Effector CD4-positive, alpha-beta T cell (primary cell): Measurements from ENCODE around the gene CEP68.

Source experiments
- DNase-seq: peaks from one replicate; pipeline ENCODE4 v3.0.0-alpha.2; 2020

Gene CEP68

DNA sequence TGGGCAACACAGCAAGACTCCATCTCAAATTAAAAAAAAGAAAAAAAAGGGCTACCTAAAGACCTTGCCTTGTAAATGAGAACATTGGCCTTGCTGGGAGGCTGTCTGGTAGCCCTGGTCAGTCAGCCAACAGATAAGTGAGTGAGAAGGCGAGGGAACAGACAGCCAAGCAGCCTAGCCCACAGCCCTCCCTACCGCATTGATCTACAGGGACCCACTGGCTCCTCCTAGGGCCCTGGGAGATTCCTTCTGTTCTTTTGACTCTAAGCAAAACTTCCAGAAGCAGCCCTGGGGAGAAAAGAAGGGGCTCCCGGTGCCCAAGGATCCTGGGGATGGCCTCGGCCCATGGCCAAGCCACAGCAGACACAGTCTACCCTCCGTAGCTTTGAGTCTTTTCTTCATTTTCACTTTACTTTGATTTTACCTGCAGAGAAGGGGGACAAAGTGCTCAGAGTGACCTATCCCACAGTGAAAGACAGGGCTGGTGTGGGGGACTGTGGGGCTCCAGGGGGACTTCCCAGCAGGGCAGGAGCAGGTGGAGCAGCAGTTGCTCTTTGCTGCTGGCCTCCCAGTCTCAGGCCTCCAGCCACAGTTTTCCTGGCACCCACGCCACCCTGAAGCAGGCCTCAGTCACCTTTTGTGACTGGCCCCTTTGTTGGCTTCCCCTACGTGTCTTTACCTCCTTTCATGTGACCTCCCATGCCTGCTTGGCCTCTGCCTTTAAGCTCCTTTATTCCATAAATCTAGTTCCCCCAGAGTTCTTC, 5.1 kb downstream of the CEP68 start:
- DNase-seq = no peak

DNA sequence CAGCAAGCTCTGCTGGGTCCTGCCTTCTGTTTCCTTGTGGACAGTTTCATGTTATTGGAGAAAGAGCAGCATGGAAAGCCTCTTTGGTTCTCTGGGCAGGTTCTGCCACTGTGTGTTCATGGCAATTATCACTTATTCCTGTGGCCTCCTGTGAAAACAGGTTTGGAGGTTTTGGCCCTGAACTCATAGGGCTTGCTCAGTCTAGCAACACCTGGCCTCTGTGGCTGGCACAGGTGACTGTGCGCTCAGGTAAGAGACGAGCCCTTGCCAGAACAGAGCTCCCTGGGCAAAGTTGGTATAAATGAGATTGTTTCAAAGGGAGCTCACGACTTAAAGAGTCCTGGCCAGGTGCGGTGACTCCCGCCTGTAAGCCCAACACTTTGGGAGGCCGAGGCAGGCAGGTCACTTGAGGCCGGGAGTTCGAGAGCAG, 5.7 kb downstream of the CEP68 start:
- no peak for DNase-seq

DNA sequence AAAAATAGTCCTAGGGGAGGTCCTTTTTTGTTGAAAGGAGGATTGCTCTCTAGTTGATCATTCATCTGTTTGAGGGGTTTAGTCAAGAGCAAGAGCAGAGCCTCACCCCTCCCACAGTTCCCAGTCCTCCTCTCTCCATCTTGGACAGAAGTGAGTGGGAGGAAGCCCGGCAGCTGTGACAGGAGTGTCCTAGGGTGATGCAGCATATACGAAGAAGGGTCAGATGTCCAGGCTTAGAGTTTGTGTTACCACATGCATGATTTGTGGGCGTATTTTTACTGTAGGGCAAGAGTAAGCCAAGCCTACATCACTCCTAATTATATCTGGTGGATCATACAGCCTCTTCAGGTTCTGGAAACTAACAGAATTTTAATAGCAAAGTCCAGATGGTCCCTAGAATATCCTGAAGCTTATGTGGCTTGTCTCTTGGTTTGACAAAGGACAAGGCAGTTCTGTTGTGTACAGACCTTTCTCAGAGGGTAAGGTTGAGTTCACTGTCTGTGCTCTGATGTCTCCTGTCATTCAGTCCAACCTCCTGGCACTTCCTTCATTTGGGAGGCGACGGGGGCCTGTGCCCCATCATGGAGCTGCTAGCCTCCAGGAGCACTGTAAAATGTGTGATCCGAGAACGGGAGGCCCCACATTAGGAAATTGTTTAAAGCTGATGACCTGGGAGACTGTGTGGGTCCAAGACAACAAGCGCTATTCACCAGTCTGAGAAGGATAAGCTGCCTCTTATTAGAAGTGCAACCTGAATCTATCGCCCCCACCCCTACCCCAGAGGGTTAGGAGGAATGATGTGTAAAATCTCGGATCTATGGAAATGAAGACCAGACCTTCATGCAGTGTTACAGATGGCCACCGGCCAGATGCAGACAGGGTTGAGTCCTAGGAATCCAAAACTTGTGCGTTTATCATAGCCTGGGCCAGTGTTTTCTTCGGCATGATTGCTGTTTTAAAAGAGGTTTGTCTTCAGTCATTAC, 6.9 kb downstream of the CEP68 start:
- no peak for DNase-seq

DNA sequence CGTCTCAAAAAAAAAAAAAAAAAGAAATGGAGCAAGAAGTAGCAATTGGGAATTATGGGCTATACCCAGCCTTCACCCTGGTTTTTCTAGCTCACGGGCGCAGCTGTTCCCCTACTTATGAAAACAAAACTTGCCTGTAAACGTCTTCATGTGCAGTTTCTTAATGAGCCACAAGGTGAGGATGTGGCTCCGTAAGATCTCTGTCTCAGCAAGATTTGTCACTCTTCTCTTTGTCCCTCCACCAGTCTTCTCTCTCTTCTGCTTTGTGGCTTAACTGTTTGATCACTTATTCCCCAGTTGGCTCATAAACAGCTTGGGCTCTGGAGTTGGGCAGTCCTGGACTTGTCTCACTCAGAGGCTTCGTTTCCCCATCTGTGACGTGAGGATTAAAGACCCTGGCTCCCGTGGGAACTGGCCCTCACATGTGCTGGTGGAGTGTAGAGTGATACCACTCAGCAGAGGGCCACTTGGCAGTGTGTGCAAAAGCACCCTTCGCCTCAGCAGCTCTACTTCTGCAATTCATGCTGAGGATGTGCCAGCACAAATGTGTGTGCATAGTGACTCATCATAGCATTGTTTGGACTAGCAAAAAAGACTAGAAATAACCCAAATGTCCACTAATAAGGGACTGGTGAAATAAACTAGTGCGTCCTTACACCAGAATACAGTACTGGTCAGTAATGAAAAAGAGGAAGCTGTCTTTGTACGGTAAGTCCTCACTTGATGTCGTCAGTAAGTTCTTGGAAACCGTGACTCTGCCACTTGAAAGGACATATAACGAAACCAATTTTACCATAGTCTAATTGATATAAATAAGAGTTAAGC, 8.7 kb downstream of the CEP68 start:
- DNase-seq = no peak

DNA sequence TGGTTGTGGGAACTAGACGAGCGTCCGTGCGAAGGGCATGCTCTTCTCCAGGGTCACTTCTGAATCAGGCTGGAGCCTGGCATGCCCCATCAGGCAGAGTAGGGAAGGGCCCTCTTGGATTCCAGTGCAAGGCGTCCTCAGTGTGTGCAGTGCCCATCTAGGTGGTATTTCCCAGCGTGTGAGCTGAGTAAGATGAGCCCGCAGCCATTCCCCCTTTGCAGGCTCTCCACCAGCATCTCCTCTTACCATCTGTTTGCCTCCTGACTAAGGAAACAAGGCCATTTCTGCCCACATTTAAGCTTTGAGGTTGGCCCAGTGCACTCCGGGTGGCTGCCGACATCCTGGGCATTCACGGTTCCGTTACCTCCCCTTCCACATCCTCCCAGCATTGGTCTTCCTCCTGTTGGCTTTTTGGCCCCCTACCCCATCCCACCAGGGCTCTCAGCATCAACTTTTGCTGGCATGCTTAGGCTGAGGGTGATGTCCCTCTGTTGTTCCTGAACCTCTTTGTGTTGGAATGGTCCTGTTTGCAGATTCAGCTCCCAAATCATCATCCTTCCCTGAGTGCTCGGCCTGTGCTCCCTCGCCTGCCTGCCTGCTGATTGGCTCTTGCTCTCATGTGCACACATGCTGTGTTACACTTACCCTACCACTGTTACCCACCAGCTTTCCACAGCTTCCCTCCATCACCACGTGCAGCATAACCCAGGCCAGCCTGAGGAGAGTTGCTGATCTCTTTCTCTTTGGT, 11.8 kb downstream of the CEP68 start:
- DNase-seq = no peak

DNA sequence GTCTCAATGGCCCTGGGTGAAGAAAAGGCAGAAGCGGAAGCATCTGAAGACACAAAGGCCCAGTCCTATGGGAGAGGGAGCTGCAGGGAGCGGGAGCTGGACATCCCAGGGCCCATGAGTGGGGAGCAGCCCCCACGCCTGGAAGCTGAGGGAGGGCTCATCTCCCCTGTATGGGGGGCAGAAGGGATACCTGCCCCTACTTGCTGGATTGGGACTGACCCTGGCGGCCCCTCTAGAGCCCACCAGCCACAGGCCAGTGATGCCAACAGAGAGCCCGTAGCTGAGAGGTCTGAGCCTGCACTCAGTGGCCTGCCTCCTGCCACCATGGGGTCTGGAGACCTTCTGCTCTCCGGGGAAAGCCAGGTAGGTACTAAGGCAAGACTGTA, 13.2 kb downstream of the CEP68 start:
- DNase-seq = no peak

DNA sequence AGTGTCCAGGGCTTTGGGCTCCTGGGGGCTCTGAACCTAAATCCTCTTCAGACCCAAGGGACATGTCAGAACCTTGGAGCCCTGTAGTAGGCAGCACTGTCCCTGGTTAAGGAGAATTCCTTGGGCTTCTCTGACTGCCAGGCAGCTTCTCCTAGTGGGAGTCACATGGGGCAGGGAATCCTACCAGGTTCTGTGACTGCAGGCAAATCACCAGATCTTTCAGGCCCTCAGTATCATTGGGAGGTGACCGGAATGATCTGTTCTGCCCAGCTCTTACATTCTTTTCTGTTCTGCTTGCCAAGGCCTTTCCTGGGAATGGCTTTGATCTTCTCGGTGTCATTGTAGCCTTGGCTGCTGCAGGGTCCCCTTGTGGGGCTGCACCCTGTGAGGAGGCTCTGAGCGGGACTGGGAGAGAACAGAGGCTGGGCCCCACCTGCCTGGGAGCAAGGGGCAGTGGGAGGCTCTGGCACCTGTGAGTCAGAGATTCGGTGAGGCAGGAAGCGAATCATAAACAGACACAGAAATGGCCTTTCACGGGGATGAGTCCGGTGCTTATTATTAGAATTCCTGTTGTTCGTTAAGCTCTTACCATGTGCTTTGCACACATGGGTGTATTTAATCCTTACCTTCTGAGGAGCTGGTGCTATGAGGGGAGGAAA, 14.1 kb downstream of the CEP68 start:
- no peak for DNase-seq

DNA sequence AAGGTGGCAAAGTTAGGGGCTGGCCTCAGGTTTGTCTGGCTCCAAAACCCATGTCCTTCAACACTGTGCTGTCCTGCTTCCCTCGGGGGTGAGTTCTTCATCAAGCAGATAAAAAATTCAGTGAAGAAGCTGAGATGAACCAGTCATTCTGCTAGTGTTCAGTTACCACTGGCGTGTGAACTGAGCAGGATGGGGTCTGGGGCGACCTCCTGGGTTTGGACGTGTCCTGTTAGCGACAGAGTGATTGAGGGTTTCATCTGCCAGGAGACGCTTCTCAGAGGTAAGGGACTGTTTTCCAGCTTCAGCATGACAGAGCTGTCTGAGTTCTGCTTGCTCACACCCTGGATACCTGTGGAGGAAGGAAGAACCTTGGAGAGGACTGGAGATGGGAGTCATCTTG, 14.6 kb downstream of the CEP68 start:
- no peak for DNase-seq

DNA sequence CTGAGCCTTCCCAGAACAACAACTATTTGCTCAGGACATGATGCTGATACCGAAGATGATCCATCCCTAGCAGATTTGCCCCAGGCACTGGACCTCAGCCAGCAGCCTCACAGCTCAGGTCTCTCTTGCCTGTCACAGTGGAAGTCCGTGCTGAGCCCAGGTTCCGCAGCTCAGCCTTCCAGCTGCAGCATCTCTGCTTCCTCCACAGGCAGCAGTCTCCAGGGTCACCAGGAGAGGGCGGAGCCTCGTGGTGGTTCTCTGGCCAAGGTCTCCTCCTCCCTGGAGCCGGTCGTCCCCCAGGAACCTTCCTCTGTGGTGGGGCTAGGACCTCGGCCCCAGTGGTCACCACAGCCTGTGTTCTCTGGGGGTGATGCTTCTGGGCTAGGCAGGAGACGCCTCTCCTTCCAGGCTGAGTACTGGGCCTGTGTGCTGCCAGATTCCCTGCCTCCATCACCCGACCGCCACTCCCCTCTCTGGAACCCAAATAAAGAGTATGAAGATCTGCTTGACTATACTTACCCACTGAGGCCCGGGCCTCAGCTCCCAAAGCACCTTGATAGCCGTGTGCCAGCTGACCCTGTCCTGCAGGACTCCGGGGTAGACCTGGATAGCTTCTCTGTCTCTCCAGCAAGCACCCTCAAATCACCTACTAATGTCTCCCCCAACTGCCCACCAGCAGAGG, 15.4 kb downstream of the CEP68 start:
- DNase-seq = no peak

DNA sequence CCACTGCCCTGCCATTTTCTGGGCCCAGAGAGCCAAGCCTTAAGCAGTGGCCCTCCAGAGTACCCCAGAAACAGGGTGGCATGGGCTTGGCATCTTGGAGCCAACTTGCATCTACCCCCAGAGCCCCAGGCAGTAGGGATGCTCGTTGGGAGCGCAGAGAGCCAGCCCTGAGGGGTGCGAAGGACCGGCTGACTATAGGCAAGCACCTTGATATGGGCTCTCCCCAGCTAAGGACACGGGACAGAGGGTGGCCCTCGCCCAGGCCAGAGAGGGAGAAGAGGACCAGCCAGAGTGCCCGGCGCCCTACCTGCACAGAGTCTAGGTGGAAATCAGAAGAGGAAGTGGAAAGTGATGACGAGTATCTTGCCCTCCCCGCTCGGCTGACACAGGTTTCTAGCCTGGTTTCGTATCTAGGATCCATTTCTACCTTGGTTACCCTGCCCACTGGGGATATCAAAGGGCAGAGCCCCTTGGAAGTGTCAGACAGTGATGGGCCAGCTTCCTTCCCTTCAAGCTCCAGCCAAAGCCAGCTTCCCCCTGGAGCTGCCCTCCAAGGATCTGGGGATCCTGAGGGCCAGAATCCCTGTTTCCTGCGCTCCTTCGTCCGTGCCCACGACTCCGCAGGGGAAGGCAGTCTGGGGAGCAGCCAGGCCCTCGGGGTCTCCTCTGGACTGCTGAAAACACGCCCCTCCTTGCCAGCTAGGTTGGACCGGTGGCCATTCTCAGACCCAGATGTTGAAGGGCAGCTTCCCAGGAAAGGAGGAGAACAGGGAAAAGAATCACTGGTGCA, 16.2 kb downstream of the CEP68 start:
- no peak for DNase-seq

DNA sequence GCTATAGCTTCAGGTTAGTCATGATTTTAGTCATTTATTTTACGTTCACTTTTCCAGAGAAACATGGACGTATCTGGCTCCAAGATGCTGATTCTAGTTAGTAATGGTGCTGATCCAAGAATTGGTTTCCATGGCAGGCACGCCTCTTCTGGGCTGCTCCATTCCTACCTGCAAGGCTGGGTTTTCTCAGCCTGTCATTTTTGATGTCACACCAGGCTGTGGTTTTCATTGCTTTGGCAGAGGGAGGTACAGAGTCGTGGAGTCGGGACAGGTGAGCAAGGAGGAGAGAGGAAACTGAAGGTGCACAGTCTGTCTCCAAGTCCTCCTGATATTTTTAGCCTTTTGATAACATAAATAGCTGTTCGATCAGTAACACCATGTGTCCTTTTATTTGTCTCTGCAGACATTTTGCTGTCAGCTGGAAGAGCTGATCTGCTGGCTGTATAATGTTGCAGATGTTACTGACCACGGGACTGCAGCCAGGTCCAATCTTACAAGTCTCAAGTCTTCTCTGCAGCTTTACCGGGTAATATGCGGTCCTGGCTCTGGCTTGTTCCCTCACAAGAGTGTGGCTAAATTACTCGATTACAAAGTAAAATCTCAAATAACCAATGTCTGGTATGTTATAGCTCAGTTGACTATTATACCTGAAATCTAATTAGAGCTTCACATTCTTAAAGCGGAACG, 17.8 kb downstream of the CEP68 start:
- DNase-seq = no peak

DNA sequence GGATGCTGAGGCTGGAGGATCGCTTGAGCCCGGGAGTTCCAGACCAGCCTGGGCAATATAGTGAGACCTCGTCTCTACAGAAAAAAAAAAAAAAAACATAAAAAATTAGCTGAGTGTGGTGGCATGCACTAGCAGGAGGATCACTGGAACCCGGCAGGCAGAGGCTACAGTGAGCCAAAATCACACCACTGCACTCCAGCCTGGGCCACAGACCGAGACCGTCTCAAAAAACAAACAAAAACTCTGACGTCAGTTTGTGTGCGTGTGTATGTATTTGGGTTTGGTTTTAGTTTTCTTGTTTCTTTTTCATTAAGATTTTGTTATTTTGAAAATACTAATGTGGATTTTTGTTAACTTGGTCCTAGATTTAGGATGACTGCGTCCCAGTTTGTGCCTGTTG, 19.0 kb downstream of the CEP68 start:
- DNase-seq = no peak

DNA sequence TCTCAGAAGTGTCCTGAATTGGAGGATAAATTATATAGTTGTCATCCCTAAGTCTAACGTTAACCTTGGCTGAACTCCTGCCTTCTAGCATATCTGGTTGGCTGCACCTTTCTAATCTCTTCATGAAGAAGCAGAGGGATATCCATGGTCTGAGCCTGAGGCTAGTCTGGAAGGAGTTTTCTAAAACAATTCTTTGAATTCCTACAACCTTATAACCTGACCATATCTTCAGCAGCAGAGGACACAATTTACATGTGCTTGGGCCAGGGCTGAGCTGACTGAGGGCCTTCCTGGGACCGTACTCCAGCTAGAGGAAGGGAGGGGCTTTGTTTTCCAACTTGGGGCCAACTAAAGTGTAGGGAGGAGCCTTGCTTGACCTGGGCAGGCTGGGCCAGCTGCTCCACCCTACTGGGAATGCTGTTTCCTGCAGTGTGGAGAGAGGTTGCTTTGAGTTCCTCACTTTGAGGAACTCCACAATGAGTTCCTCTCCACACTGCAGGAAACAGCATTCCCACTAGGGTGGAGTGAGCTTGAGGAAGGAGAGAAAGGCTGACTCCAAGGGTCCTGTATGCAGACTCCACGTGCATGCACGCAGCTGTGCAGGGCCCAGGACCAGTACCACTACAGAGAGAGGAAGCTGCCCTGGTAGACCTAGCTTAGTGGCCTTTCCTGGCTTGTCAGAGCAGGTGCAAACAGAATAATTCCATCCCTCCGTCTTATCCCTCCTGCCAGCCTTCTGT, 19.6 kb downstream of the CEP68 start:
- no peak for DNase-seq

DNA sequence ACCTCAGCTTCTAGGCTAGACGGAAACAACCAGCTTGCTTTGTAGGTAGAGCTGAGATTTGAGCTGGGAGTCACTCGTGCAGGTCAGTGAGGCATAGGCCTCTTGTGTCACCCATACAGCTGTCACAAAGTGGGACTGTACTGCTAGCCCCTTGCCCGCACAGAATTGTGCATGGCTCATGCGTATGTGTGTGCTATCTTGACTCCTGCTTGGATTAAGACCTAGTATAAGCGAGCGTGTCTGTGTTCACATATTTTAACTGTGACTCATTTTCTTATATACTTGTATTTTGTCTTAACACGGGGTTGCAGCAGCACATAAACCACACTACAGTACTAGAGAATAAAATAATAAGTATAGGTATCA, 20.1 kb downstream of the CEP68 start:
- DNase-seq = no peak

DNA sequence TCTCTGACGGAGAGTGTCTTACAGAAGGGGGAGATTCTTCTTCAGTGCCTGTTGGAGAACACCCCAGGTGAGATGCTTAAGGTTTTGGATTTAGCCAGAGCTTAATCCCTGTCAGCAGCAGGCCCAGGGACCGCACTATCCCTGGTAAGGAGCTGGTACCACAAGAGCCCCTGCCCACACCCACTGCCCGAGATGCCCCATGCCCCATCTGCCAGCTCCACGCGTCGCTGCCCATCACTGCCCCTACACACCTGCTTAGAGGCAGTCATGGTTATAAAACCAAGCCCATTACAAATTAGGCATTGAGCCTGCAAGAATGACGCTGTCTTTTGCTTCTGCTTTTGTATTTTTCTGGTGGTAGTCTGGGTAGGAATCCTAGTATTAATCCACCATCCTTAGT, 21.7 kb downstream of the CEP68 start:
- DNase-seq = no peak

DNA sequence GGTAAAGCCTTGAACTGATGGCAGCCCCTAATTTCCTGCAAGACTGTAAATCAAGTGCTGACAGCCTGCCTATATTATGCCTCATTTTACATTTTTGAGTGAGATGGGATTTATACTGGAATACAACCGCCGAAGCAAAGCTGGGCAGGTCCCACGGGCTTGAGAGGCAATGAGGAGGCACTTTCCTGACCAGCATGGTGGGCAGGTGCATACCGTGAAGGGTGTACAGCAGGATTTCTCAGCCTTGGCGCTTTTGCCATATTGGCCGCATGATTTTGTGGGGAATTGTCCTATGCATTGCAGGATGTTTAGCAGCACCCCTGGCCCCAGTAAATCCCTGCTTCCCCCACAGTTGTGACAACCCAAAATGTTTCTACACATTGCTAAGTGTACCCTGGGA, 22.8 kb downstream of the CEP68 start:
- DNase-seq = no peak

DNA sequence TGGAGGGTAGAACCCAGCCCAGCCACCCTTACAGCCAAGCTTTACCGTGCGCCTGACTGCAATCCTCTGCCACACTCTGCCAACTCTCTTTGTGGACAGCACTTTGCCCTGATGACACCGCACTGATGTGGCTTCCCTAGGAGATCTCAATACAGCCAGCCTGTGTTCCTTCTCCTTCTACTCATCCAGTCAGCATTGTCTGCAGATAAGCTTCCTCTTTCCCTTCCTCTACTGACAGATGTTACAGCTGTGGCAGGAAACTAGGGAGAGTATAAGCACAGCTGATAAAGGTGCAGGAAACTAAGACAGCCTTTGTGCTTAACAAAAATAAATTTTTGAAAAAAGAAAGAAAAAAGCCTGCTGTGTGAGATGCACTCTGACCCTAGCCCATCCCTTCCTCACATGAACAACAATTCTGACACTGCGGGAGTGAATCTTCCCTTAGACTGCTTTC, 25.0 kb downstream of the CEP68 start:
- no peak for DNase-seq

DNA sequence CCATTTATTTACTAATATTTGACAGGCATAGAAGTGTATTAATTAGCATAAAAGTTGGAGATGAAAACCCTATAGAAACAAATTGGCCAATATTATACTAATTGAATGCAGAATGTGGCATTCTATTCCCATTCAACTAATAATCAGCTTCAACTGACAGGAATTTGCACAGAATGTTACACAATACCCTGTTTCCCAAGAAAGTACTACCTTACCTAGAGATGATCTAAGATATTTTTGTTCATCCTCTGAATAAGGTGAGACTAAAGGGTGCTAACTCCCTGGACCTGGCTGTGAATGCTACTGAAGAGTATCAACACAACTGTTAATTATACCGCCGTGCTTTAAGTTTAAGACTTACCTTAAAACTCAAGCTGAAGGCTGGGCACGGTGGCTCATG, 28.9 kb downstream of the CEP68 start:
- DNase-seq = no peak

DNA sequence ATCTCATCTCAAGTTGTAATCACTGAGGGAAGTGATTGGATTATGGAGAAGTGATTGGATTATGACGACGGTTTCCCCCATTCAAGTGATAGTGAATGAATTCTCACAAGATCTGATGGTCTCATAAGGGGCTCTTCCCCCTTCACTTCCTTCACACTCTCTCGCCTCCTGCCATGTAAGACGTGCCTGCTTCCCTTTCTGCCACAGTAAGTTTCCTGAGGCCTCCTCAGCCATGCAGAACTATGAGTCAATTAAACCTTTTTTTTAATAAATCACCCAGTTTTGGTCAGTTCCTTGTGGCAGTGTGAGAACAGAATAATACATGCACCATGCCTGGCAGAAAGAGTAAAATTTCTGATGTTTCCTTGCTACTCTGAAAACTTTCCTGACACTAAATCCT, 36.6 kb downstream of the CEP68 start:
- DNase-seq = no peak
